GM12801 (cell line): ENCODE results near the gene WWOX.

Experiments
- CTCF ChIP-seq: IDR thresholded peaks from one replicate; pipeline ENCODE4 v1.5.1; 2011; ENCODE audit warnings: control low read depth; ENCODE audit not compliant: insufficient read length; ENCODE audit errors: extremely low read depth

The WWOX gene

GRCh38 chr16:78882150-78882549 is 782.7 kb downstream of the WWOX start:
- no peak for TF ChIP-seq CTCF

DNA sequence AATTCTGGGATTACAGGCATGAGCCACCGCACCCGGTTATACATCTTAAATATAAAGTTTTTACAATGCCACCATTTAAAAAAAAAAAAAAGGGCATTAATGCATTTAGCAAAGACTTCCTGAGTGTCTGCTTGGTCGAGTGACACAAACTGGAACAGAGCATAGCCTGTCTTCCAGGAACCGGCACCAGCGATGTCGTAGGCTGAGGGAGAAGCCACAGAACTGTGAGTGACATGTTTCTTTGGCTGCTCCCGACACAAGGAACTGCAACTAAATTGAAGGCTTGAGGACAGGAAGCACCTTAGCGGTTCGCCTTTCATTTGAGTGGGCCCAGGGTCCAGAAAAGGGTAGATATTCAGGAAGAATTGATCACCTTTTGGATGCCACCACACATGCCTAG is 783.3 kb downstream of the WWOX start:
- TF ChIP-seq CTCF: no peak

DNA sequence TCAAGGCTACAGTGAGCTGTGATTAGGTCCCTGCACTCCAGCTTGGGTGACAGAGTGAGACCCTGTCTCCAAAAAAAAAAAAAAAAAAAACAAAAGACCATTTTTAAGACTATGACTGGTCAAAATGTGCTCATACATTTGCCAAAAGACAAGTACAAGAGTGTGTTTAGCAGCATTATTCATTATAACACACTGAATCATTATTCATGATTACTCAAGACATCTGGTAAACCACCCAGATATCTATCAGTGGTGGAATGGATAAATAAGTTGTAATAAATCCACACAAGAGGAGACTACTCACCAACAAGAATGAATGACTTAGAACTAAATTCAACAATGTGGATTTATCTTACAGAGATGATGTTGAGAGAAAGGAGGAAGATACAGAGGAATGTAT is 784.8 kb downstream of the WWOX start:
- no peak for TF ChIP-seq CTCF

DNA sequence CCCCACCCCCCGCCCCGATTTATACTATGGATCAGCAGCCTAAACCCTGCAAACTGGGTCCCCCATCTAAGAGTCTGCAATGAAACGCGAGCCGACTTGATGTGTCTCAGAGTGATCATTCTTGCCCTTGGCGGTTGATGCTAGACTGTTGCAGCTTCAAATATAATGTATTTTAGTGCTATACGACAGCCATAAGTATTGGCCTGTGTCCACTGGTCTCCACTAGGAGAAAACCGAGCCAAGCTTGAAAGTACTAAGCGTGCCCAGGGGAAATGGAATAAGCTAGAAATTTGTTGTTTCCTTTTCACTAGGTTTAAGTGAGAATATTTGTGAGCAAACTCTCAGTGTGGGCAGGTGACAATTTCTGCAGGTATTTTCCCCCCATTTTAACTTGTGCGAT is 789.9 kb downstream of the WWOX start:
- TF ChIP-seq CTCF: no peak

DNA sequence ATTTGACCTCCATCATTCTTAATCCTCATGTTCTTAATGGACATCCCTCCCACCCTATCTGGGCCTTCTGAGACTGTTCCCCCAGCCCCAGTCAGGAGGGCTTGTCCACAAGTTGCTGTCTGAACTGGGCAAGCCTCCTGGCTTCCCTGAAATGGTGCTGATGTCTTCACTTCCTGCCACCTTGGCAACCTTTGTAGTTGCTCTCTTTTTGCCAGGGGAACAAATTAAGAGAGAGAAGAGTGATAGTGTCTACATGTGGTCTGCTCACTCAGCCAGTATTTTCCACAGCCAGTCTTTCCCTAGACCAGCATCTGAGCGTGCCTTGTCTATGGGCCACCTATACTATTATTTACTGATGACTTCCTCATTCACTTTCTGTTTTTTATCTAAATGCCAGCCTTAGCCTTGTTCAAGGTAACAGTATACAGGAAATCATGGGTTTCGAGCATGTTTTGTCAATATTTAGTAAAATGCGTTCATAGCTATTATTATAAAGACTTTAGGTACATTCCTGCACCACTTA is 791.0 kb downstream of the WWOX start:
- TF ChIP-seq CTCF: no peak

GRCh38 chr16:78892951-78893733 is 793.7 kb downstream of the WWOX start:
- TF ChIP-seq CTCF: no peak

- no peak for TF ChIP-seq CTCF
Measured at GRCh38 chr16:78894886-78895285, 795.4 kb downstream of the WWOX start.
